Panc1 (cell line): ENCODE measurements around the gene PCDHGA1. TPM values are rescaled to one million over a fixed set of nuclear protein-coding genes. Genes with fewer than 3 reads are reported as not detected.

Experiments
- ATAC-seq: fragments of 200-7000 bp; cut with Tn5 transposase; 2 replicates; pipeline ENCODE4 v1.9.1; 2020; ENCODE audit warnings: mild to moderate bottlenecking, moderate library complexity
- BruUV-seq: library from RNA; stranded (reverse); fragments of 400-500 nt; replicated peaks from 2 replicates; lab custom pipeline; 2021; lab: Mats Ljungman, UMichigan
- CTCF ChIA-PET: fragments of 300-600 bp; sonication (Branson Sonifier 250); formaldehyde crosslinking; loops from one replicate; lab custom pipeline; 2022; ENCODE audit warnings: antibody characterized with exemption; lab: Charles Lee
- POLR2A ChIA-PET: fragments of 300-600 bp; sonication (Branson Sonifier 250); formaldehyde crosslinking; loops from one replicate; lab custom pipeline; 2022; ENCODE audit warnings: antibody characterized with exemption; lab: Charles Lee
- DNase-seq: peaks from one replicate; pipeline ENCODE4 v3.0.0-alpha.2; 2010; ENCODE audit warnings: low read depth, low spot score
- H3K27ac ChIP-seq: 2 replicates; pipeline ENCODE4 v1.5.1; 2011; ENCODE audit warnings: mild to moderate bottlenecking, low read length, inconsistent platforms
- H3K27me3 ChIP-seq: fragments of 200-500 bp; sonication (Bioruptor generic); 2 replicates; pipeline ENCODE4 v1.6.0; 2014; ENCODE audit warnings: low read length, inconsistent platforms; ENCODE audit not compliant: control insufficient read depth, insufficient read depth
- H3K36me3 ChIP-seq: fragments of 200-500 bp; sonication (Bioruptor generic); 2 replicates; pipeline ENCODE4 v1.5.1; 2014; ENCODE audit warnings: inconsistent platforms, mild to moderate bottlenecking, low read length, moderate library complexity; ENCODE audit not compliant: control insufficient read depth, insufficient read depth
- H3K4me1 ChIP-seq: 2 replicates; pipeline ENCODE4 v1.5.1; 2011; ENCODE audit warnings: inconsistent platforms, mild to moderate bottlenecking, low read length, moderate library complexity; ENCODE audit not compliant: control insufficient read depth, insufficient read depth
- H3K4me3 ChIP-seq, 2 experiments: 2 replicates each; pipeline ENCODE4 v1.5.1; 2011 to 2012; ENCODE audit warnings: low read depth in 2 of 2, low read length in 2 of 2, mild to moderate bottlenecking in 2 of 2, inconsistent platforms in 1 of 2, moderate library complexity in 1 of 2
- H3K9me3 ChIP-seq: fragments of 200-500 bp; sonication (Bioruptor generic); 2 replicates; pipeline ENCODE4 v1.5.1; 2014; ENCODE audit warnings: low read depth, mild to moderate bottlenecking, inconsistent platforms, low read length, moderate library complexity; ENCODE audit not compliant: control insufficient read depth, insufficient read depth
- POLR2AphosphoS5 ChIP-seq: IDR thresholded peaks from 2 replicates; pipeline ENCODE4 v1.6.1; 2012; ENCODE audit warnings: mild to moderate bottlenecking, low read depth, low read length, moderate library complexity
- SIN3A ChIP-seq: IDR thresholded peaks from 2 replicates; pipeline ENCODE4 v1.6.1; 2012; ENCODE audit warnings: low read depth, mild to moderate bottlenecking, low read length, moderate library complexity, borderline replicate concordance; ENCODE audit not compliant: insufficient read depth
- TCF7L2 ChIP-seq: IDR thresholded peaks from 2 replicates; pipeline ENCODE4 v1.6.1; 2011; ENCODE audit warnings: mild to moderate bottlenecking, low read depth, low read length, inconsistent platforms
- in situ Hi-C: cut with HindIII; loops from 2 replicates; pipeline ENCODE4 v1.10.0; 2016; ENCODE audit warnings: low sequenced_read_pairs, low pct_unique_long_range_greater_than_20kb
- intact Hi-C: fragments of 100-400 bp; cut with micrococcal nuclease; formaldehyde crosslinking; loops from one replicate; pipeline ENCODE4 v1.10.0; 2022; ENCODE audit not compliant: unreplicated experiment
- total RNA-seq: library from RNA; stranded (reverse); gene quantifications from one replicate; pipeline ENCODE4 v1.2.1, GENCODE V29; 2021; ENCODE audit not compliant: unreplicated experiment
- TF ChIP-seq, protein P1 (sequence below), 2 experiments: IDR thresholded peaks; 2 replicates each; pipeline ENCODE4 v1.6.1; 2011 to 2012; ENCODE audit warnings: low read depth in 2 of 2, control low read depth in 1 of 2, low read length in 1 of 2, mild to moderate bottlenecking in 1 of 2, moderate library complexity in 1 of 2; ENCODE audit not compliant: insufficient read depth in 1 of 2
- TF ChIP-seq, protein P2 (sequence below): fragments of 450-650 bp; IDR thresholded peaks from 2 replicates; pipeline ENCODE4 v1.5.1; 2017; ENCODE audit warnings: mild to moderate bottlenecking

PCDHGA1 gene
- total RNA-seq, 1 experiment from 2014 or later = 0.92 TPM

DNA sequence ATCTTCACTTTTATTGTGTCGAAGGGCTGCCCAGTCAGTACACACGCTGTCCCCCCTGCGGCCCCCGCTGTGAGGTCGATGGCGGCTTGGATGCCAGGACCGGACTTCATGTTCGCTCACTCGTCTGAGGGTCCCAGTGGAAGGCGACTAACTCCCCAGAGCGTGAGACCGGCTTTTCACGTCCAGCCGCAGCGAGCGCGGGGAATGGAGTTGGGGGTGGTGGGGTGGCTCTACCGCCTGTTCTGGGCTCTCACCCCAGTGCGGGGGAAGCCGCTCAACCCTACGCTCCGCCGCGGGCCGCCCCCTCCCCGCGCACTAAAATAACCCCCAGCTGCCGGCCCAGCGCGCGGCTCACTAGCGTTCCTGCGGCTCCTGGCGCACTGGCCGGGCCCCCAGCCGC, 26.6 kb upstream of the PCDHGA1 start, which contains the start of gene SLC25A2:
Gene SLC25A2, minus strand, starts transcription at position 294 of the 400 bp plus-strand sequence. Its CDS starts 184 bp downstream, at position 110.
- no peak for DNase-seq
- ChIA-PET CTCF (no interaction called here), POLR2A (no interaction called here)
- no peaks in the 10 kb centered on the region for H3K27me3 ChIP-seq
- in situ Hi-C loops (no loop called here), intact Hi-C loops (no loop called here)
- TF ChIP-seq TCF7L2 = no peak
- TF ChIP-seq SIN3A = no peak
- no peak for TF ChIP-seq POLR2AphosphoS5
- TF ChIP-seq, protein P1, sequence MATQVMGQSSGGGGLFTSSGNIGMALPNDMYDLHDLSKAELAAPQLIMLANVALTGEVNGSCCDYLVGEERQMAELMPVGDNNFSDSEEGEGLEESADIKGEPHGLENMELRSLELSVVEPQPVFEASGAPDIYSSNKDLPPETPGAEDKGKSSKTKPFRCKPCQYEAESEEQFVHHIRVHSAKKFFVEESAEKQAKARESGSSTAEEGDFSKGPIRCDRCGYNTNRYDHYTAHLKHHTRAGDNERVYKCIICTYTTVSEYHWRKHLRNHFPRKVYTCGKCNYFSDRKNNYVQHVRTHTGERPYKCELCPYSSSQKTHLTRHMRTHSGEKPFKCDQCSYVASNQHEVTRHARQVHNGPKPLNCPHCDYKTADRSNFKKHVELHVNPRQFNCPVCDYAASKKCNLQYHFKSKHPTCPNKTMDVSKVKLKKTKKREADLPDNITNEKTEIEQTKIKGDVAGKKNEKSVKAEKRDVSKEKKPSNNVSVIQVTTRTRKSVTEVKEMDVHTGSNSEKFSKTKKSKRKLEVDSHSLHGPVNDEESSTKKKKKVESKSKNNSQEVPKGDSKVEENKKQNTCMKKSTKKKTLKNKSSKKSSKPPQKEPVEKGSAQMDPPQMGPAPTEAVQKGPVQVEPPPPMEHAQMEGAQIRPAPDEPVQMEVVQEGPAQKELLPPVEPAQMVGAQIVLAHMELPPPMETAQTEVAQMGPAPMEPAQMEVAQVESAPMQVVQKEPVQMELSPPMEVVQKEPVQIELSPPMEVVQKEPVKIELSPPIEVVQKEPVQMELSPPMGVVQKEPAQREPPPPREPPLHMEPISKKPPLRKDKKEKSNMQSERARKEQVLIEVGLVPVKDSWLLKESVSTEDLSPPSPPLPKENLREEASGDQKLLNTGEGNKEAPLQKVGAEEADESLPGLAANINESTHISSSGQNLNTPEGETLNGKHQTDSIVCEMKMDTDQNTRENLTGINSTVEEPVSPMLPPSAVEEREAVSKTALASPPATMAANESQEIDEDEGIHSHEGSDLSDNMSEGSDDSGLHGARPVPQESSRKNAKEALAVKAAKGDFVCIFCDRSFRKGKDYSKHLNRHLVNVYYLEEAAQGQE (IDR thresholded peaks at IDR 0.05; ENCODE audit: insufficient read depth in 1 of 2, low read depth in 2 of 2, low read length in 1 of 2) = no peak
- TF ChIP-seq, protein P2, sequence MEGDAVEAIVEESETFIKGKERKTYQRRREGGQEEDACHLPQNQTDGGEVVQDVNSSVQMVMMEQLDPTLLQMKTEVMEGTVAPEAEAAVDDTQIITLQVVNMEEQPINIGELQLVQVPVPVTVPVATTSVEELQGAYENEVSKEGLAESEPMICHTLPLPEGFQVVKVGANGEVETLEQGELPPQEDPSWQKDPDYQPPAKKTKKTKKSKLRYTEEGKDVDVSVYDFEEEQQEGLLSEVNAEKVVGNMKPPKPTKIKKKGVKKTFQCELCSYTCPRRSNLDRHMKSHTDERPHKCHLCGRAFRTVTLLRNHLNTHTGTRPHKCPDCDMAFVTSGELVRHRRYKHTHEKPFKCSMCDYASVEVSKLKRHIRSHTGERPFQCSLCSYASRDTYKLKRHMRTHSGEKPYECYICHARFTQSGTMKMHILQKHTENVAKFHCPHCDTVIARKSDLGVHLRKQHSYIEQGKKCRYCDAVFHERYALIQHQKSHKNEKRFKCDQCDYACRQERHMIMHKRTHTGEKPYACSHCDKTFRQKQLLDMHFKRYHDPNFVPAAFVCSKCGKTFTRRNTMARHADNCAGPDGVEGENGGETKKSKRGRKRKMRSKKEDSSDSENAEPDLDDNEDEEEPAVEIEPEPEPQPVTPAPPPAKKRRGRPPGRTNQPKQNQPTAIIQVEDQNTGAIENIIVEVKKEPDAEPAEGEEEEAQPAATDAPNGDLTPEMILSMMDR = no peak
- H3K9me3 ChIP-seq = peaks cover 27% of the 10 kb centered on the region
- H3K36me3 ChIP-seq = no peaks in the 10 kb centered on the region; the same call in 1 of the 2 replicates
- no peak within 1 kb of the TSS for H3K4me3 ChIP-seq
- BruUV-seq = no TSS peak
- no peak within 1 kb of the TSS for H3K27ac ChIP-seq
- ATAC-seq = no peak
- H3K4me1 ChIP-seq = no peaks in the 10 kb centered on the region

DNA sequence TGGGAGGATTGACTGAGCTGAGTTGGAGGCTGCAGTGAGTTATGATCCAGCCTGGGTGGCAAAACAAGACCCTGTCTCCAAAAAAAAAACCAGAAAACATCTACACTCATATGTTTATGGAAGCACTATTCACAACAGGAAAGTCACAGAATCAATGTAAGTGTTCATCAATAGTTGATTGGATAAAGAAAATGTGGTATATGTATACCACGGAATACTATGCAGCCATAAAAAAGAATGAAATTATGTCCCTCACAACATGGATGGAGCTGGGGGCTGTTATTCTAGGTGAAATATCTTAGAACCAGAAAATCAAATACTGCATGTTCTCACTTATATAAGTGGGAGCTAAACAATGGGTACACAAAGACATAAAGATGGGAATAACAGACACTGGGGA, 23.7 kb upstream of the PCDHGA1 start:
- TF ChIP-seq, protein P2 = no peak
- TF ChIP-seq SIN3A = no peak
- no peak for TF ChIP-seq TCF7L2
- no peak for TF ChIP-seq POLR2AphosphoS5
- TF ChIP-seq, protein P1 (IDR thresholded peaks at IDR 0.05; ENCODE audit: insufficient read depth in 1 of 2, low read depth in 2 of 2, low read length in 1 of 2) = no peak
- BruUV-seq = no TSS peak
- intact Hi-C loops (no loop called here), in situ Hi-C loops (no loop called here)
- Histone ChIP-seq H3K36me3 (no peaks in the 10 kb centered on the region; the same call in 1 of the 2 replicates), H3K4me1 (no peaks in the 10 kb centered on the region), H3K4me3 (no peak overlapping the region), H3K27me3 (no peaks in the 10 kb centered on the region), H3K9me3 (peaks cover 46% of the 10 kb centered on the region), H3K27ac (no peak overlapping the region)
- DNase-seq (no peak), ATAC-seq (no peak)
- CTCF ChIA-PET = no interaction called here
- POLR2A ChIA-PET = no interaction called here
